NCI-H1694 (cell line): ENCODE data around the gene CBY1.

Source experiments
- DNase-seq: peaks from one replicate; lab custom pipeline; 2025; lab: John Stamatoyannopoulos, UW

Gene CBY1

DNA sequence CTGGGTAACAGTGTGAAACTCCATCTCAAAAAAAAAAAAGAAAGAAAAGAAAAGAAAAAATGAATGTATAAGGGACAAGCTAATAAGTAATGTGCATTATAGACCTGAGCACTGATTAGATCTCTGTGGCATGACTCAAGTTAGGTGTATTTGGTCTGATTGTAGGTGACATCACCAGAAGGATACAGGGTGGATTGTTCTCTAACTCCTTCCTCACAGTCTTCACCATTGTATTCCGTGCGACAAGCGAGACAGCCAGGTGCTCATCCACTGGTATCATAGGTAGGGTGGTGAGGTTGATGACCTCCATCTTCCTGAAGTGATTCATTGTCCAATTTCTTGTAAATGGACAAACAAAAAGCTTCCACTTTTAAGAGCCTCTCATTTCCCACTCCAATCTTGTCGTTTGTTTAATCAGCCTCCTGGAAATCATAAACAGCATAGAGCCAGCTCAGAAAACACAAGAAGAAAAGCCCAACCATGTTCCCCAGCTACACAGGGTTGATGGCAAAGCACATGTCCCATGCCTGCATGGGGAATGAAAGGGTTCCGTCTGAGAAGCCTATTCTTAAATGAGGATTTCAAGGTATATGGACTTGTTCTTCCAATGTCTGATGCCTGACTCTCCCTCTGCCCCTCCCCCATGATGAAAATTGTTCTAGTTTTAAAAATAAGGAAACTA lies 6.5 kb upstream of the CBY1 start:
- no peak for DNase-seq

DNA sequence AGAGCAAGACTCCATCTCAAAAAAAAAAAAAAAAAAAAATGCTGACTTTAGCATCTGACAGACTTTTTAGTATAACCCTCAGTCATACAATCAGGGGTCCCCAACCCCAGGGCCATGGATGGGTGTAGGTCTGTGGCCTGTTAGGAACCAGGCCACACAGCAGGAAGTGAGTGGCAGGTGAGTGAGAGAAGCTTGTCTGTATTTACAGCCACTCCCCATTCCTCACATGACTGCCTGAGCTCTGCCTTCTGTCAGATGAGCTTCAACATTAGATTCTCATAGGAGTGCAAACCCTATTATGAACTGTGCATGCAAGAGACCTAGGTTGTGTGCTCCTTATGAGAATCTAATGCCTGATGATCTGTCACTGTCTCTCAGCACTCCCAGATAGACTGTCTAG lies 3.6 kb upstream of the CBY1 start:
- DNase-seq = no peak

DNA sequence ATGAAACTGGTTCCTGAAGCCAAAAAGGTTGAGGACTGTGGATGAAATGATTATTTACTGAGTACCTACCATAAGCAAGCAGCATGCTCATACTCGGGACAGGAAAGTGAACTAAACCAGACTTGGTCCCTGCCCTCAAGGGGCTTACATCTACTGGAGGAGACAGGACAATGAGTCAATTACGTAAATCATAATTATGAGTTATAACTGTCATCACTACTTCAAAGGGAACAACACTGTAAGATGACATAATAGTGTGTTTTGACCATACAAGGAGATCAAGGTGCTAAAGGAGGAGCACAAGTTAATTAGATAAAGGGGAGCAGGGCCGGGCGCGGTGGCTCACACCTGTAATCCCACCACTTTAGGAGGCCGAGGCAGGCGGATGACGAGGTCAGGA lies 2.7 kb upstream of the CBY1 start:
- no peak for DNase-seq

DNA sequence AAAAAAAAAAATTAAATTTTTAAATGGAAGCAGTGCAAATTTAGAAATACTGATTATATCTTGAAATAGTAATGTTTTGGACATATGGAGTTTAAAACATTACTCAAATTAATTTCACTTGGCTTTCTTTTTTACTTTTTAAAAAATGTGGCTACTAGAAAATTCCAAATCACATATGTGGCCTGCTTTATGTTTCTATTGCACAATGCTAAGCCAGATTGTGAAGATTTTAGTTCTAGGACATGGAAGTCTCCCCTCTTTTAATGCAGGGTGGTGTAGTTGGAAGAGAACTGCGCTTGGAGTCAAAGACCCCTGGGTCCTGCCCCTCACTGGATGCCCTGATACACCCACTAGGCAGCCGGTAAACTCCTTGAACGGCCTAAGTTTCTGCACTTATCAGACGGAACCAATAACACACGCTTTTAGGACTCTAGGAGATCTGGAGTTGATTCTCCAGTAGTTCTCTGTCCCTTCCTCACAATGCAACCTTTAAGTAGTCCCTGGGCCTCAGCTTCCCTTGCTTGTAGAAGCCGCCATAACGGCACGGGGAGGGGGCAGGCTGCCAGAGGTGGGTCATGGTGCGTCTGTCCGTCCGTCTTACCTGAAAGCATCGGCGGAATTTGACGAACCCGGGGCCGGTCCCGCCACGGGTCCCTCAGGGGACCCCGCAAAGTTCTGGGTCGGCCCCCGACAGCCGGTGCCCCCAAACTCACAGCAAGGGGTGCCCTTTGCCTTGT lies 751 bp upstream of the CBY1 start:
- no peak for DNase-seq

- DNase-seq = no peak
These were observed 839 bp downstream of the CBY1 start for GRCh38 chr22:38657045-38657909.

DNA sequence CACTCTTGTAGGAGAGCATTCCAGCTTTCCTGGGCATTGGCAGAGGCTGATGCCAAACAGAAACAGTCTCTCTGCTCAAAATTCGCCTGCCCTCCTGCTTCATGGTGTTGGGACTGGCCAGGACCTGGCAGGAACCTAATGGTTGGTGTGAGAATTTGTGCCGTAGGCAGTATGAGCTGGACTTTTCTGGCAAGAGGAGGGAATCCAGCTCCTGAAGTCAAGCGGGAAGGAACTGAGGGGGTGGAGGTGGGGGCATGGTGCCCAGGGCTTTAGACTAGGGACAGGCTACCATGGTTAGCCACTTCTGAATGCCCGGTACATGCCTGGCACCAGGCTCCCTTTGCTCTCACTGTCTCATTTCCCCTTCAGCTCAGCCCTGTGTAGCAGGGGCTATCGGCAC lies 18.4 kb downstream of the CBY1 start:
- no peak for DNase-seq

DNA sequence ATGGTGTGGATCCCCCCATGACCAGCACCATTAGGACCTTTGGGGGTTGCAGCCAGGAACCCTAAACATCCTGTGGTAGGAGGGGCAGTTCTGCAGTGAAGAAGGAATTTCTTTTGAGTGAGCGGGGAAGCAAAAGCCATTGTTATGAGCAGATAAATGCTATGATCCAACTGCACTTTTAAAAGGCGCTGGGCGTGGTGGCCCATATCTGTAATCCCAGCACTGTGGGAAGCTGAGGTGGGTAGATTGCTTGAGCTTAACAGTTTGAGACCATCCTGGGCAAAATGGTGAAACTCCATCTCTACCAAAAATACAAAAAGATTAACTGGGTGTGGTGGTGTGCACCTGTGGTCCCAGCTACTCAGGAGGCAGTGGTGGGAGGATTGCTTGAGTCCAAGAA lies 19.4 kb downstream of the CBY1 start:
- no peak for DNase-seq

GRCh38 chr22:38681582-38682335 lies 25.3 kb downstream of the CBY1 start, which contains the start of gene TOMM22:
TSS of gene TOMM22 (plus strand) at chr22:38681957. CDS start at chr22:38681979, 22 bp downstream.
- peak; percentile 50 for DNase-seq

DNA sequence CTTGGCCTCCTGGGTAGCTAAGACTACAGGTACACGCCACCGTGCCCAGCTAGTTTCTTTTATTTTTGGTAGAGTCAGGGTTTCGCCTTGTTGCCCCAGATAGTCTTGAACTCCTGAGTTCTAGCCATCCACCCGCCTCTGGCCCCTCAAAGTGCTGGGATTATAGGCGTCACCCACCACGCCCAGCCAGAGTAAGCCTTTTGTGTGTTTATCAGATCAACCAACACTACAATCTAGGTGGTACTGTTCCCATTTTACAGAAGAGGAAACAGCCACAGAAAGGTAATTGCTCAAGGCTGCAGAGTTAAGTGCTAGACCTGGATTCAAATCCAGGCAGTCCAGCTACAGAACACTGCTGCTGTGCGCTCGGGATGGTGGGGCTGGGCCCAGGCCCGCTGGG lies 28.5 kb downstream of the CBY1 start:
- DNase-seq = no peak

DNA sequence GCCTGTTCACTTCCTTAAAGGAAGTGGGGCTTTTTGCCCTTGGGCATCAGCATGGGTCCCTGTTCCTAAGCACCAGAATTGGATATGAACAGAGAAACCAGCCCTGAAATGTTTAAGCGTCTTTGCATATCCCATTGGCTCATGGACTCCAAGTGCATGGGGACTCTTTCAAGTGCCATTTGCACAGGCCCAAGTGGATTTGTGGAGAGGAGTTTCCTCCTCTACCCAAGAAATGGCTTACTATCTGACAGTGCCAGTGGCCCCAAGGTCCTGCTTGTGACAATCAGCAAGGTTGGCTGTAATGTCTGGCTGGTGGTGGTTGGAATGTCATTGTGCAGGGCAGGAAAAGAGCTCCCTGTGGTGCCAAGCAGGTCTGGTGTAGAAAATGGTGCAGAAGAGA lies 29.3 kb downstream of the CBY1 start:
- no peak for DNase-seq

DNA sequence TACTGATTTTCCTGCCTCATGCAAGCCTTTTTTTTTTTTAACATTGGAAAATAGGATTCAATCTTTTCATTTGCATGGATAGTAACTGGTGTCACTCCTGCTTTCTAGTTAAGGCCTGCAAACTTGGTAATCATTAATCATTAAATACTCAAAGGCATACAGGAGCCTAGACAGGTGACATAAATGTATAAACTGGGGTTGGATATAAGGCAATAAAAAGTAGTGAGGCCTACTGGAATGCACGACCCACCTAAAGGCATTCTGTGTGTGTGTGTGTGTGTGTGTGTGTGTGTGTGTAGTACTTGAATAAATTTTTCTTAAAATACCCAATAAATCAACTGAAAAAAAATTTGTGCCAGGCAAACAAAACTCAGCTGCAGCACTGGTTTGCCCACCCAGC lies 33.2 kb downstream of the CBY1 start:
- no peak for DNase-seq

GRCh38 chr22:38694049-38694448 lies 37.6 kb downstream of the CBY1 start:
- no peak for DNase-seq

GRCh38 chr22:38694940-38695339 lies 38.5 kb downstream of the CBY1 start:
- DNase-seq = no peak

GRCh38 chr22:38696606-38697424 lies 40.4 kb downstream of the CBY1 start:
- no peak for DNase-seq

DNA sequence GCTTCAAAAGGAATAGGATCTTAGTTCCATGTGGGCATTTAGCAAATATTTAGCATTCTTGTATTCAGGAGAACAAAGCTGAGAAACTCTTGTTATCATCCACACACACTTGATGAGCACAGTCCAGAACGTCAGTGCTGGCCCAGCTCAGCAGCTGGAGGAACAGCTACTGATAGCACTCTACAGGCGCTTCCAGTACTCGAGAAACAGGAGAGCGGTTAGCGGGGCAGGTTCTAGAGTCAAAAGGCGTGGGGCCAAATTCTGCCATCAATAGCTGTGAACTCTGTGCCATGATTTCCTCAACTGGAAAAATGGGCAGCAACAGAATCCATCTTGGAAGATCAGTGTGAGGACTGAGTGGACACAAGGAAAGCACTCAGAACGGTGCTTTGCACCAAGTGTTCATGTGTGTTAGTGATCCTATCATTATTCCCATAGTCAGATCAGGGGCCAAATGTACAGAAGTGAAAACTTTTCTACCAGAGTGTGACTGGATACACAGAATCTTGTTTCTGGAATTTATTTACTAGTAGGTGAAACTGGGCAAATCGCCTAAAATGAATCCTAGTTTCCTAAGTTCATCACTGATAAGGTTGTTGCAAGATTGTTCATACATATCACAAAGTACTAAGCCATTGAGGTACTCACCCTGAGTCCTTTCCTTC lies 41.1 kb downstream of the CBY1 start:
- no peak for DNase-seq

DNA sequence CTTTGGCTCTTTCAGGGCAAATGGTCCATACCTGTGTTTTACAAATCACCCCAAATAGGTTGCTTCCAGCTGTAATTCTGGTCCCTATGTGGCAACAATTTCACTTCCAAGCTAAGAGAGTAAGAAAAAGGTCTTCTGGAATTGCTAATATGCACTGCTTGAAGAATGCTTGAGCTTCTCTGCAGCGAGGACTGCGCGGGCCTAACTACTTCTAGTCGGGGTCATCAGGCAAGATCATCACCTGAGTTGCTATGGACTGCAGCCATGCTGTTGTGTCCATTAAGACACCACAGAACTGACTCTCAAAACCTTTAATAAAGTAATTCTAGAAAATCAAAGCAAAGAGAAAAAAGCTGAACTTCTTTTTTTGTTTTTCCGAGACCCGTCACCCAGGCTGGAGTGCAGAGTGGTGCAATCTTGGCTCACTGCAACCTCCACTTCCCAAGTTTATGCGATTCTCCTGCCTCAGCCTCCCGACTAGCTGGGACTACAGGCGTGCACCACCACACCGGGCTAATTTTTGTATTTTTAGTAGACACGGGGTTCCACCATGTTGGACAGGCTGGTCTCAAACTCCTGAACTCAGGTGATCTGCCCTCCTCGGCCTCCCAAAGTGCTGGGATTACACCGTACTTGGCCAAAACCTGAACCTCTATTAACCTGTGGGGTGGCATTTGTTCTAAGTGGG lies 42.1 kb downstream of the CBY1 start:
- DNase-seq = no peak

- no peak for DNase-seq
These were observed 42.7 kb downstream of the CBY1 start for GRCh38 chr22:38699143-38699542.

DNA sequence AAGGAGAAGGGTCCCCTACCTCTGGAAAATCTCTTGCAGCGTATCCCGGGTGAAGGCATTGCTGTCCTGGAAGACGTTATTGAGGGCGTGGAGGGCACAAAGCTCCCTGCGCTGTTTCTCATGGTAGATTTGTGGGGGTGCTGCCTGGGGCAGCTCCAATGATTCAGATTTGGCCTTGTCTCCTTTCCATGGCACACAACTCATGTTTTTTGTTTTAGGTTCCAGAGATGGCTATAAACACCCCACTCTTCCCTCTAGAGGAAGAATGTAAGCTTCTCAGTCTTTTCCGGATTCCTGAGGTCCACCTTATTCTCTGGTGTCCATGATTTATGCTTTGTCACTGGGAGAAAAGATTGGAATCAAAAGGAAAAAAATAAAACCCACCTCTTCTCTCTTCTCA lies 43.3 kb downstream of the CBY1 start:
- DNase-seq = no peak

GRCh38 chr22:38700270-38700788 lies 43.9 kb downstream of the CBY1 start:
- no peak for DNase-seq
